Ishikawa (cell line): ENCODE data around the gene ATP11A.

Experiments
- EP300 ChIP-seq: IDR thresholded peaks from 2 replicates; pipeline ENCODE4 v1.6.1; 2012; ENCODE audit warnings: borderline replicate concordance
- FOXM1 ChIP-seq: IDR thresholded peaks from 2 replicates; pipeline ENCODE4 v1.6.1; 2012; ENCODE audit warnings: low read depth, borderline replicate concordance
- NFIC ChIP-seq: IDR thresholded peaks from 2 replicates; pipeline ENCODE4 v1.6.1; 2012
- RAD21 ChIP-seq: IDR thresholded peaks from 2 replicates; pipeline ENCODE4 v1.6.1; 2012; ENCODE audit warnings: low read depth
- USF1 ChIP-seq: IDR thresholded peaks from 2 replicates; pipeline ENCODE4 v1.6.1; 2012
- YY1 ChIP-seq: IDR thresholded peaks from 2 replicates; pipeline ENCODE4 v1.6.1; 2012; ENCODE audit warnings: low read depth

DNA sequence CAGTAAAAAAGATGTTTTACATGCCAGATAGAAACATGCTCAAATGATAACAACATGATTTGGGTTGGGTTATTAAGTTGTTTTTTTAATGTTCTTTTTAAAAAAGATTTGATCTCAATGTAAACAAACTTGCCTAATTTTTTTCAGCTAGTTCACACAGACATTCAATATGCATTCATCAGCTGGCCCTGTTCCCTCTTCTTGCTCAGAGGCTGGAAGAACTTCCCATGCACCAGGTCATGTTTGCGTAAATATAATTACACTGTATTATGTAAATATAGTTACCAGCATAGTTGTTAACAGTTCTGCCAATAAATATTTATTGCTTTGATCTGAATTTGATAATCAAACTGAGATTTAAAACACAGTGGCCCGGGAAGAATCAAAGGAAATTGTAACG is 70.6 kb downstream of the ATP11A start:
- TF ChIP-seq FOXM1 (no peak), EP300 (no peak), NFIC (no peak), USF1 (no peak), YY1 (no peak), RAD21 (no peak)
